Hepatocyte (in vitro differentiated cells): Measurements from ENCODE around the gene TSPAN8.

Source experiments
- CTCF ChIP-seq: fragments of 200-600 bp; sonication (generic); IDR thresholded peaks from 2 replicates; pipeline ENCODE4 v1.5.1; 2016; ENCODE audit warnings: antibody characterized with exemption, mild to moderate bottlenecking; ENCODE audit not compliant: poor library complexity
- EZH2 ChIP-seq: fragments of 200-600 bp; sonication (generic); IDR thresholded peaks from 2 replicates; pipeline ENCODE4 v1.6.1; 2016; ENCODE audit warnings: antibody characterized with exemption, mild to moderate bottlenecking, borderline replicate concordance
- EZH2phosphoT487 ChIP-seq: fragments of 200-600 bp; sonication (generic); IDR thresholded peaks from one replicate; pipeline ENCODE4 v1.6.1; 2018; ENCODE audit warnings: antibody characterized with exemption, mild to moderate bottlenecking, low read depth, moderate library complexity; ENCODE audit not compliant: unreplicated experiment, severe bottlenecking

- TF ChIP-seq CTCF (no peak), EZH2 (no peak), EZH2phosphoT487 (no peak)
Observed at GRCh38 chr12:71195338-71195896, 37.6 kb upstream of the TSPAN8 start.
